ENCODE data around the gene AK4. TPM values are rescaled to one million over a fixed set of nuclear protein-coding genes. Genes with fewer than 3 reads are reported as not detected.

Gene AK4
- total RNA-seq, 1 experiment from 2014 or later: 17.6 TPM

DNA sequence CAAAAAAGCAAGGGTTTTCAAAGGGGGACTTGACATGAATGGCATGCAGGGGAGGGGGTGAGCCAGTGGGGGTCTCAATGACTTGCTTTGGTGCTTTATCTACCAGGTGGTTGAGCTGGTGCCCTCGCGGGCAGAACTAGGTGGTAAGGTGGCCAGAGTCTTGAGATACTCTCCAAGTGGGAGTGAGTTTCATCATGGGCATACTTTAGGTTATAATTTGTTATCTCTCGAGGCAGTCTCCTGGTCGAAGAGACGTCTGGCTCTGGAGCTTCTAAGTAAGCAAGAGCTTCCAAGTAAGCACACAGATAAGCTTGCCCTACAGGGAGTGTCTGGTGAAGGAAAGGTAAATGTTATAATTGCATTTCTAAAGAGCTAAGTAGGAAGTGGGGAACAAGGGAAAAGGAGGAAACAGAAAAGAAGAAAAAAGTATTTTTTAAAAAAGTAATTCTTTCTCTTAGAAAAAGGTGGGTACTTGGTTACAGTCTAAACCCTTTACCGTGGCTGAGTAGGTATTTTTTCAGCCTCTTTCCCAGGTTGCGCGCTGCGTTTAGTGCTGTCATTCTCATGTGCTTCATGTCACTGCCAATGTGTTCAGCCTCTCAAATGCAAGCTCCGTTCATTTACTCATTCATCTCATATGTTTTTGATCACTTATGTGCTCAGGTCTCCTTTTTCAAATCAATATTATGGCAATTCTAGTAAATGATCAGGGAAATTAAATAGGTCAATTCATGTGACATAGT, 129.8 kb downstream of the AK4 start:
- H4K20me1 ChIP-seq (ENCODE audit: insufficient read depth): no peaks in the 10 kb centered on the region
- no peak overlapping the region for H3K4me2 ChIP-seq
- POLR2A ChIA-PET (ENCODE audit: unreplicated experiment): interaction anchor here (0.6 kb wide), 1 partner anchor 1330 kb away, joined by 8 read pairs; no protein-coding TSS in a partner anchor
- TF ChIP-seq EZH2 (IDR thresholded peaks at IDR 0.05; ENCODE audit: low read depth) (no peak), CTCF (conservative IDR thresholded peaks at IDR 0.05) (no peak)
- no peak overlapping the region for H3K4me3 ChIP-seq
- no peaks in the 10 kb centered on the region for H3K9me2 ChIP-seq (ENCODE audit: insufficient read depth)
- no peak for DNase-seq
- no peak overlapping the region for H3K27ac ChIP-seq
- CTCF ChIA-PET: no interaction called here
- H3K36me3 ChIP-seq (ENCODE audit: low read depth): no peaks in the 10 kb centered on the region
- BruUV-seq (replicated peaks): no TSS peak
- peaks cover 5% of the 10 kb centered on the region for H3K4me1 ChIP-seq (replicated peaks; ENCODE audit: insufficient read depth)
- H3F3A ChIP-seq (ENCODE audit: insufficient read depth, low read depth): no peaks in the 10 kb centered on the region
- no peaks in the 10 kb centered on the region for H3K27me3 ChIP-seq (ENCODE audit: insufficient read depth, low read depth)
- H3K79me2 ChIP-seq (ENCODE audit: low read depth): no peaks in the 10 kb centered on the region
- intact Hi-C loops (cut with micrococcal nuclease; ENCODE audit: unreplicated experiment): no loop called here
- H2AFZ ChIP-seq: no peak overlapping the region
- H3K9me3 ChIP-seq (ENCODE audit: insufficient read depth, low read depth): no peaks in the 10 kb centered on the region

GRCh38 chr1:65278376-65279069, 130.5 kb downstream of the AK4 start:
- Histone ChIP-seq H4K20me1 (ENCODE audit: insufficient read depth) (no peaks in the 10 kb centered on the region), H3K4me3 (no peak overlapping the region), H3K4me2 (no peak overlapping the region), H3K27ac (no peak overlapping the region), H3K27me3 (ENCODE audit: insufficient read depth, low read depth) (no peaks in the 10 kb centered on the region), H2AFZ (no peak overlapping the region), H3K36me3 (ENCODE audit: low read depth) (no peaks in the 10 kb centered on the region), H3K79me2 (ENCODE audit: low read depth) (no peaks in the 10 kb centered on the region), H3K9me3 (ENCODE audit: insufficient read depth, low read depth) (no peaks in the 10 kb centered on the region), H3F3A (ENCODE audit: insufficient read depth, low read depth) (no peaks in the 10 kb centered on the region), H3K9me2 (ENCODE audit: insufficient read depth) (no peaks in the 10 kb centered on the region), H3K4me1 (replicated peaks; ENCODE audit: insufficient read depth) (peaks cover 7% of the 10 kb centered on the region)
- POLR2A ChIA-PET (ENCODE audit: unreplicated experiment): no interaction called here
- no peak for DNase-seq
- CTCF ChIA-PET: no interaction called here
- intact Hi-C loops (cut with micrococcal nuclease; ENCODE audit: unreplicated experiment): no loop called here
- TF ChIP-seq CTCF (conservative IDR thresholded peaks at IDR 0.05) (no peak), EZH2 (IDR thresholded peaks at IDR 0.05; ENCODE audit: low read depth) (no peak)
- BruUV-seq (replicated peaks): no TSS peak

DNA sequence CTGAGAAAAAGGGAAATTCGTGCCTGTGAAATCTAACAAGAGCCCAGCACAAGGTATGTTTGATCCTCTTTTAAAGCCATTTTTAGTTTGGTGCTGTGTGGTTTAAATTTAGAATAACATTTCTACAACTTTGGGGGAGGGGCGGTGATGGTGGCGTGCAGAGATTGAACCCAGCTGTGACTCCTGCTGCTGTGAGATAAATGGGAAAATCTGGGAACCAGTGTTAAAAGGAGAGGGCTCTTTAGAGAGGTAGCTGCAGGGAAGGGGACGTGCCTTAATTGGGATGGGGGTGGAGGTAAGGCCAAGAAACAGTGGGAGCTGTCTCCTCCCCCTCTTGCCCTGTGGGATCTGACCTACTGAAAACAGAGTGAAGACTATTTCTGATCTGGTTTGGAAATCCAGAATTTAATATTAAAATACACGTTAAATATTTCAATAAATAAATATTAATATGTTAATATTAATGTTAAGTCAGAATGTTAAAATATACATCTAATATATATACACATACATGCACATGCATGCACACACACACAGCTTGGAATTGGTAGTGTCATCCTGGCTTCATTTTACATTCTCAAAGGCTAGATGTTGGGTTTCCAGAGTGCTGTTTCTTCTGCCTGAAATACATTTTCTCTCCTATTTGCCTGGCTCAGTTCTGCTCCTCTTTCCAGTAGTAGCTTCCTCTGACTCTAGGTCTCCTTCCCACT, 131.2 kb downstream of the AK4 start:
- no peak overlapping the region for H3K4me3 ChIP-seq
- H3K4me2 ChIP-seq: no peak overlapping the region
- H3K27me3 ChIP-seq (ENCODE audit: insufficient read depth, low read depth): no peaks in the 10 kb centered on the region
- H3K36me3 ChIP-seq (ENCODE audit: low read depth): no peaks in the 10 kb centered on the region
- CTCF ChIA-PET: no interaction called here
- no peak for TF ChIP-seq CTCF (conservative IDR thresholded peaks at IDR 0.05)
- no peak for TF ChIP-seq EZH2 (IDR thresholded peaks at IDR 0.05; ENCODE audit: low read depth)
- intact Hi-C loops (cut with micrococcal nuclease; ENCODE audit: unreplicated experiment): no loop called here
- BruUV-seq (replicated peaks): no TSS peak
- peaks cover 7% of the 10 kb centered on the region for H3K4me1 ChIP-seq (replicated peaks; ENCODE audit: insufficient read depth)
- no peaks in the 10 kb centered on the region for H3K9me3 ChIP-seq (ENCODE audit: insufficient read depth, low read depth)
- no peaks in the 10 kb centered on the region for H3K9me2 ChIP-seq (ENCODE audit: insufficient read depth)
- no peak overlapping the region for H3K27ac ChIP-seq
- H4K20me1 ChIP-seq (ENCODE audit: insufficient read depth): no peaks in the 10 kb centered on the region
- H3F3A ChIP-seq (ENCODE audit: insufficient read depth, low read depth): no peaks in the 10 kb centered on the region
- H3K79me2 ChIP-seq (ENCODE audit: low read depth): no peaks in the 10 kb centered on the region
- no peak overlapping the region for H2AFZ ChIP-seq
- POLR2A ChIA-PET (ENCODE audit: unreplicated experiment): no interaction called here
- DNase-seq: no peak

Other genes with a start within 250 kb of the AK4 start
- 88.5 and 97.9 TPM in 2 replicates for gene JAK1, start 181.7 kb upstream of the AK4 start, total RNA-seq (2021)
- gene DNAJC6, start 161.3 kb downstream of the AK4 start, total RNA-seq (2021): 11.2 and 15.6 TPM in 2 replicates

All from PC-9 (cell line).